AG04450 (cell line): ENCODE measurements around the gene ANXA5. TPM values are rescaled to one million over a fixed set of nuclear protein-coding genes. Genes with fewer than 3 reads are reported as not detected.
A peak's percentile ranks its signal among the peaks of the same experiment; 100 is the strongest.

Source experiments
- CTCF ChIA-PET: fragments of 300-600, 350-600 bp; formaldehyde crosslinking; extraction: SDS; loops from one replicate; lab custom pipeline; 2022; ENCODE audit warnings: antibody characterized with exemption, inconsistent platforms; lab: Charles Lee
- POLR2A ChIA-PET: fragments of 350-600 bp; formaldehyde crosslinking; extraction: SDS; loops from one replicate; lab custom pipeline; 2021; ENCODE audit warnings: antibody characterized with exemption, inconsistent platforms; lab: Yijun Ruan, JAX
- DNase-seq: peaks from one replicate; pipeline ENCODE4 v3.0.0-alpha.2; 2011; ENCODE audit warnings: low read depth, low spot score
- H3K27ac ChIP-seq: one replicate; pipeline ENCODE4 v1.5.1; 2012; ENCODE audit warnings: low read depth, low read length, control low read depth
- H3K27me3 ChIP-seq: one replicate; pipeline ENCODE4 v1.6.0; 2012; ENCODE audit warnings: low read length; ENCODE audit not compliant: control insufficient read depth, insufficient read depth
- H3K4me3 ChIP-seq: 2 replicates; pipeline ENCODE4 v1.5.1; 2011; ENCODE audit warnings: mild to moderate bottlenecking, low read depth, low read length, control low read depth
- H3K9me3 ChIP-seq: 2 replicates; pipeline ENCODE4 v1.5.1; 2012; ENCODE audit warnings: low read length; ENCODE audit not compliant: control insufficient read depth, insufficient read depth
- CTCF ChIP-seq: IDR thresholded peaks from 2 replicates; pipeline ENCODE4 v1.5.1; 2011; ENCODE audit warnings: low read depth, low read length, control low read depth, inconsistent platforms
- polyA plus RNA-seq: library from polyadenylated mRNA; depleted of rRNA; stranded (reverse); fragments of >200 nt; gene quantifications from 2 replicates; pipeline ENCODE4 v1.2.3, GENCODE V29; 2011

Gene ANXA5
- polyA plus RNA-seq, 1 experiment, result 2,093 TPM

- no peak for DNase-seq
- no peak overlapping the region for H3K4me3 ChIP-seq
- TF ChIP-seq CTCF, result no peak
- ChIA-PET CTCF (no interaction called here), POLR2A (no interaction called here)
- no peaks in the 10 kb centered on the region for H3K27me3 ChIP-seq
- H3K9me3 ChIP-seq, result no peaks in the 10 kb centered on the region; the same call in 1 of the 2 replicates
- no peak overlapping the region for H3K27ac ChIP-seq
These were observed 4.5 kb upstream of the ANXA5 start for GRCh38 chr4:121701263-121701662.

- Histone ChIP-seq H3K4me3 (no peak overlapping the region), H3K27ac (no peak overlapping the region), H3K9me3 (no peaks in the 10 kb centered on the region; the same call in 1 of the 2 replicates), H3K27me3 (no peaks in the 10 kb centered on the region)
- DNase-seq, result no peak
- no peak for TF ChIP-seq CTCF
- ChIA-PET POLR2A (no interaction called here), CTCF (interaction anchor here (0.6 kb wide), 1 partner anchor 10 kb away, joined by 3 read pairs; no protein-coding TSS in a partner anchor)
These were observed 1.5 kb upstream of the ANXA5 start for GRCh38 chr4:121698236-121698671.

- Histone ChIP-seq H3K27me3 (no peaks in the 10 kb centered on the region), H3K4me3 (peak overlapping the region; percentile 96), H3K9me3 (no peaks in the 10 kb centered on the region; the same call in 1 of the 2 replicates), H3K27ac (peak overlapping the region; percentile 80)
- no peak for TF ChIP-seq CTCF
- CTCF ChIA-PET, result interaction anchor here (0.7 to 1.1 kb wide), 5 partner anchors 13 to 88 kb away, joined by 3 to 4 read pairs (median 4); no protein-coding TSS in a partner anchor
- no peak for DNase-seq
- POLR2A ChIA-PET, result interaction anchor here (0.5 to 2.4 kb wide), 16 partner anchors 11 to 172 kb away, joined by 3 to 39 read pairs (median 4); no protein-coding TSS in a partner anchor
These were observed 784 bp upstream of the ANXA5 start for GRCh38 chr4:121697564-121697963.

- DNase-seq, result peak; percentile 64
- H3K4me3 ChIP-seq, result peak overlapping the region; percentile 96
- H3K27me3 ChIP-seq, result no peaks in the 10 kb centered on the region
- H3K9me3 ChIP-seq, result no peaks in the 10 kb centered on the region; the same call in 1 of the 2 replicates
- ChIA-PET CTCF (interaction anchor here (0.7 to 1.6 kb wide), 8 partner anchors 9 to 40 kb away, joined by 3 to 6 read pairs (median 3); no protein-coding TSS in a partner anchor), POLR2A (interaction anchor here (1.0 to 2.4 kb wide), 11 partner anchors 11 to 128 kb away, joined by 3 to 39 read pairs (median 12); partner anchors contain the start of gene CCNA2)
- peak overlapping the region; percentile 98 for H3K27ac ChIP-seq
- peak; percentile 27 for TF ChIP-seq CTCF
These were observed 605 bp downstream of the ANXA5 start for GRCh38 chr4:121696170-121696580.

GRCh38 chr4:121693886-121694285 is 2.9 kb downstream of the ANXA5 start:
- H3K27me3 ChIP-seq, result no peaks in the 10 kb centered on the region
- ChIA-PET CTCF (no interaction called here), POLR2A (interaction anchor here (0.7 to 1.3 kb wide), 2 partner anchors 18 to 45 kb away, joined by 3 to 4 read pairs; no protein-coding TSS in a partner anchor)
- H3K4me3 ChIP-seq, result peak overlapping the region; percentile 96
- no peak for TF ChIP-seq CTCF
- H3K27ac ChIP-seq, result no peak overlapping the region
- H3K9me3 ChIP-seq, result no peaks in the 10 kb centered on the region; the same call in 1 of the 2 replicates
- DNase-seq, result no peak
